GM21825 (cell line): ENCODE results near the gene COL16A1.

Experiments used
- ATAC-seq: cut with Tn5 transposase; IDR thresholded peaks from one replicate; pipeline ENCODE4 v1.9.1; 2021; ENCODE audit warnings: mild to moderate bottlenecking, moderate library complexity; ENCODE audit not compliant: unreplicated experiment

COL16A1 gene

GRCh38 chr1:31668303-31668883, 35.4 kb downstream of the COL16A1 start:
- no peak for ATAC-seq

DNA sequence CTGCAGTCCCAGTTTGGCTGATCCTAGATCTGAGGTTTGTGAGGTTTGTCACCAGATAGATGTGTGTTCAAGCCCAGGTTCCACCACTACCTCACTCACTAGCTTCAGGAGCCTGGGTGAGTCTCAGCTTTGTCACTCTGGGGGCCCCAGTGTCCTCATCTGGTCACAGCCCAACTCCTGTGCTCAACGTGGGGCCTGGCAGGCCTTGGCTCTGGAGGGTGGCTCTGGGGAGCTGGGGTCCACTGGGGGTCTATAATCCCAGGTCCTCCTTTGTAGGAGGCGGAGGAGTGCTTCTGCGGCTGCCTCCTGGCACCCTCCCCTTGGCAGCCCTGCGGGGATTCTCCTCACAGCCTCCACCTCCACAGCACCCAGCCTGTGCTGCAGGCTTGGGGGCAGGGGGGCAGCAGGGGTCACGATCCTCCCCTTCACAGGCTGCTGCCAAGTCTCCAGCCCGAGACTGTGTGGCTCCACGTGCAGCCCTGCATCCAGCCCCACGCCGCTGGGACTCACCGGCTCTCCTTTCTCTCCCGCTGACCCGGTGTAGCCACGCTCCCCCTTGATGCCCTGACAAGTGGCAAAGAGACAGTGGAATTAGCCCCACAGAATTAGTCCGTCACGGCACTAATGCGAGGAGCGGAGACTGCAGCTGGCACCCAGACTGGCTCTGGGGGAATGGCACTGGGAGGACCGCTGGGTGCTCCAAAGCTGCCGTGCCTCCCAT, 36.6 kb downstream of the COL16A1 start:
- ATAC-seq, result no peak

- no peak for ATAC-seq
Measured at GRCh38 chr1:31666263-31666963, 37.4 kb downstream of the COL16A1 start.

GRCh38 chr1:31665234-31665878, 38.5 kb downstream of the COL16A1 start:
- ATAC-seq, result no peak

- no peak for ATAC-seq
Measured at GRCh38 chr1:31664528-31664927, 39.3 kb downstream of the COL16A1 start.

DNA sequence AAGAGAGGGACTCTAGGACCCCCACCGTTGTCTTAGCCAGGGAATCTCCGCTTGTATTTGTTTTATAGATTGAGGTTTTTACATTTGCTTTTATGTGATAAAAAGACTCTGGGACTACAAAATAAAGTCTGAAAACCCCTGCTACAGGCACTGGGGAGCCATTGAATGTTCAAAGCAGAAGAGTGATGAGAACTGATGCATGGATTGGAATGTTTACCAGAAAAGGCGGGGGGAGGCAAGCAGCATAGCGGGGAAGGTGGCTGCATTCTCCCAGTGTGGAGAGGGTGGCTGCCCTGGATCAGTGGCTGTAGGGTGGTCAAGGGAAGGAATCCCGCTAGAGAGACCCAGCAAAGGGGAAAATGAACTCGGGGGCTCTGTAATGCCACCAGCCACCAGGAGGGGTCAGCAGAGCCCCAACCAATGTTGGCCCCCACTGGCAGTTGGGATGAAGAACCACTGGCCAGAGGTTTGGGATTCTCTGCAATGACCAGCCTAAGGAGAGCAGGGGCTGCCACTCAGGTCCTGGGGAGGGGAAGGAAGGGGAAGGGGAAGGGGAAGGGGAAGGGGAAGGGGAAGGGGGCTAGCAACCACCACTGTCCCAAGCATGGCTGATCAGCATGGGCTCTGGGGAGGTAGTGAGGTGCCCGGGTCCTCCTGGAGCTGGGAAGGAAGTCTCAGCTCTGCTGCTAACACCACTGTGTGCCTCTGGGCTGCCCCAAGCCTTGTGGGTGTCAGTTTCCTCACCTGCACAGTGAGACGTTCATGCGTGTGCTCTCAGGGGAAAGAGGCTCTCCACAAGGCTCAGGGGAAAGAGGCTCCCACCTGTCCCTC, 40.0 kb downstream of the COL16A1 start:
- no peak for ATAC-seq

DNA sequence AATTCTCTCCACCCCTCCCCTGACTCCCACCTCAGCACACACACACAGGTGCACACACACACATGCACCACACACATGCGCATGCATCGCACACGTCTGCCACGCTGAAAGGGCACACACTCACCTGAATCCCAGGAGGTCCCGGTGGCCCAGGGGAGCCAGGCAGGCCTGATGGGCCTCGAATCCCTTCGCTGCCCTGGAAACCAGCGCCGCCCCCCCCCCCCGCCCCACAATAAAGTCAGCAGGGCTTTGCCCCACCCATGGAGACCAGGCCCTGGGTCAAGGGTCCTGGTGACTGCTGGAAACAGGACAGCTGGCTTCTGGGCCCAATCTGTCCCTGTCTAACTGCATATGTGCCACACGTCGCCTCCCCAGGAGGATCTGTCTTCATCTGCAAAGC, 41.4 kb downstream of the COL16A1 start:
- no peak for ATAC-seq

DNA sequence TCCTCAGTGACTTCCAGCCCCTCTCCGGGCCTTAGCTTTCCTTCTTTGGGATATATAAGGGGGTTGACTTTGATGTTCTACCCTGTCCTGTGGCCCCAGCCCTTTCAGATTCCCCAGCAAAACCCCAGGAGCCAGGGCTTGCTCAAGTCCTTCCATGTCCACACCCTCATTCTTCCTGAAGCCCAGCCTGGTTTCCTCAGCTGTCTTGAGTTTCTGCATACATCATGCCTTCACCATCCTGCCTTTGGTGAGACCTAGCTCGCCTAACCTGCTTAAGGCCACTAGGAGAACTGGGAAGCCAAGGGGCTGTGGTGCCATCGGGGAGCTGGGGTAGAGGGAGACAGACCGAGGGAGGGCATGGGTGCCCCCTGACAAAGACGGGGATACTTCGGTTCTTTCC, 42.0 kb downstream of the COL16A1 start:
- ATAC-seq, result no peak

DNA sequence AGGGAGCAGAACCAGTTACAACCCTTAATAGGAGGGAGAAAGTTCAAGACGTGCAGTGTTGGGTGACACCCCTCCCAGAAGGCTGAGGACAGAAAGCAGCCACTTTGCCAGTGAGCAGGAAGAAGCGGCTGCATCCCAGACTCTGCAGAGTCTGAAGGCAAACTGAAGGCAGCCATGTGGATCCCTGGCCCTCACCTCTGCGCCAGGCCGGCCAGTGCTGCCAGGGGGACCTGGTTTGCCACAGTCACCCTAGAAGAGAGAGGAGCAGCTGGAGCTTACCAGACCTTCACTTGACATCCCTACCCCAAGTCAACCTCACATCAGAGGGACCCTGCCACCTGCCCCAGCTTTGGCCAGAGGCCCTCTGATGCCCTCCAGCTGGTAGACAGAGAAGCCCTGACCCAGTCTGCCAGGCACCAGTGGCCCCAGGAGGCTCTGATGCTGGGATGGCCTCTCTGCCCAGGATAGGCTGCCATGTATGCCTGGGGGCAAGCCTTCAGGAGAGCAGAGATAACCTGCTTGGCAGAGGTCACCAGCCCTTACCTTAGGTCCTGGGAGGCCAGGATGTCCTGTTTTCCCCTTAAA, 42.9 kb downstream of the COL16A1 start:
- no peak for ATAC-seq

- ATAC-seq, result no peak
Measured at GRCh38 chr1:31659889-31660288, 43.9 kb downstream of the COL16A1 start.

- ATAC-seq, result no peak
Measured at GRCh38 chr1:31658721-31659120, 45.1 kb downstream of the COL16A1 start.

DNA sequence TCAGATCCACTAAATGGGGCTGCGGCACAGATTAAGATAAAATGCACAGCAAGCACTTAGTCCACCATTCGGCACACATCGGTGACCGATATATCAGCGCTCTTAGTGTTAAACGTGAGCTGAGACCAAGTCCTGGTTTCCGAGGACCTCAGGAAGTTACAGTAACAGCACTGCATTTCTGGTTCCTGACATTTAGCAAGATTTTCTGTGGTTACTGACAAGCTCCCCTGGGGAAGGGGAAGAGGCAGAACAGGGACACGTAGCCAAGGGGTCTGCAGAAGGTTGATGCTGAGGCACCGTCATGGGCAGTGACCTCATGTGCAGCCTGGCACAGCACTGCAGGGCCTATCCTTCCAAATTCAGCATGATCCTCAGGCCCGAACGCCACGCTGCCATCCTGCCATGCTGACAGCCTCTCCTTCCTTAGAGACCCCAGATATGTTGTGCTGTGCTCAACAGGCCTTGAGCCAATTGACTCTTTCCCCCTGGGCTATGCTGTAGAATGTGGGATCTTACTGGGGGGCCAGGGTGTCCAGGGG, 45.8 kb downstream of the COL16A1 start:
- ATAC-seq, result no peak

- no peak for ATAC-seq
Measured at GRCh38 chr1:31657020-31657804, 46.6 kb downstream of the COL16A1 start.

- no peak for ATAC-seq
Measured at GRCh38 chr1:31655756-31656155, 48.1 kb downstream of the COL16A1 start.

DNA sequence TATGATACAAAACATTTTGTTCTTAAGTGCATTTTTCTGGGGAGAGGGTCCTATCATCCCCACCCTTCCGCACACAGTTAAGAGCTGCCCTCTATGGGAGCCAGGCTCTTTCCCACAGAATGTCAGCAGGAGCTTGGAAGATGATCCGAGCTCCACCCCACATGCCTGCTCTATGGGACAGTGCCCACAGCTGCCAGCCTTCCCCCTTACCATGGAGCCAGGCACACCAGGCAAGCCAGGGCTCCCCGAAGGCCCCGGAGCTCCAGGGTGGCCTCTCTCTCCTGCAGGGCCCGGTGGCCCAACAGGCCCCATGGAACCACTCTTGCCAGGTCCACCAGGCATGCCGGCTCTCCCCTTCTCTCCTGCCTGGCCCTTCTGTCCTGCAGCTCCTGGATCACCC, 48.7 kb downstream of the COL16A1 start:
- no peak for ATAC-seq

GRCh38 chr1:31654474-31654776, 49.4 kb downstream of the COL16A1 start:
- no peak for ATAC-seq

- no peak for ATAC-seq
Measured at GRCh38 chr1:31653717-31654473, 49.9 kb downstream of the COL16A1 start.

- no peak for ATAC-seq
Measured at GRCh38 chr1:31652891-31653499, 50.8 kb downstream of the COL16A1 start.
